Testis (tissue), 3 donors: ENCODE measurements around the gene LIPE. TPM values are rescaled to one million over a fixed set of nuclear protein-coding genes. Genes with fewer than 3 reads are reported as not detected.
A peak's percentile ranks its signal among the peaks of the same experiment; 100 is the strongest.

Source experiments
- DNase-seq: peaks from one replicate; pipeline ENCODE4 v3.0.0-alpha.2; 2019
- H3K27ac ChIP-seq, 2 donors: fragments of 200-600 bp; sonication (generic); one replicate each; pipeline ENCODE4 v1.5.1; 2019
- H3K27me3 ChIP-seq: fragments of 200-600 bp; sonication (generic); one replicate; pipeline ENCODE4 v1.5.1; 2019
- H3K36me3 ChIP-seq: fragments of 200-600 bp; sonication (generic); one replicate; pipeline ENCODE4 v1.5.1; 2017; ENCODE audit warnings: low read depth; ENCODE audit errors: missing control alignments
- H3K4me1 ChIP-seq: fragments of 200-600 bp; sonication (generic); one replicate; pipeline ENCODE4 v1.5.1; 2019
- H3K4me3 ChIP-seq, 2 donors: fragments of 200-600 bp; sonication (generic); one replicate each; pipeline ENCODE4 v1.5.1; 2017 to 2019
- H3K9me3 ChIP-seq: fragments of 200-600 bp; sonication (generic); one replicate; pipeline ENCODE4 v1.5.1; 2017
- POLR2A ChIP-seq: fragments of 450-650 bp; IDR thresholded peaks from one replicate; pipeline ENCODE4 v1.6.1; 2017; ENCODE audit warnings: antibody characterized with exemption, mild to moderate bottlenecking, moderate library complexity
- WGBS, 2 donors: methylation state at CpG; one replicate each; pipeline ENCODE4 v1.1.5; 2018; 5-methylcytosine and 5-hydroxymethylcytosine counted together
- intact Hi-C: fragments of 100-400 bp; cut with DNase I; formaldehyde crosslinking; loops from one replicate; pipeline ENCODE4 v1.15.1; 2023; ENCODE audit warnings: low total_unique reads
- polyA plus RNA-seq: library from polyadenylated mRNA; stranded (reverse); fragments of 350-450 nt; fragmentation: Illumina TruSeq; extraction: RNeasy Lipid Tissue Mini Kit (QIAGEN cat#74804); gene quantifications from one replicate; pipeline ENCODE4 v1.2.3, GENCODE V29; 2014; ENCODE audit warnings: low read depth, low replicate concordance; ENCODE audit not compliant: insufficient read depth
- total RNA-seq, 2 donors: library from RNA; depleted of rRNA; stranded (reverse); fragments of >200 nt; gene quantifications; one replicate each; pipeline ENCODE4 v1.2.3, GENCODE V29; 2016
- TF ChIP-seq, protein P1 (sequence below), 3 experiments: fragments of 450-650 bp in 2 of 3; fragments of 200-600 bp in 1 of 3; sonication (generic) in 1 of 3; IDR thresholded peaks; one replicate each; pipeline ENCODE4 v1.5.1; 2016 to 2019; ENCODE audit warnings: antibody characterized with exemption in 3 of 3, mild to moderate bottlenecking in 2 of 3, moderate library complexity in 1 of 3

LIPE gene
- total and polyA plus RNA-seq, 3 donors from 2014 or later, result 49.2 to 131 (median 73.5) TPM

GRCh38 chr19:42400404-42400803 is 26.8 kb downstream of the LIPE start:
- no peak overlapping the region for H3K27ac ChIP-seq
- no peak overlapping the region for H3K4me3 ChIP-seq
- TF ChIP-seq POLR2A, result no peak
- TF ChIP-seq, protein P1, sequence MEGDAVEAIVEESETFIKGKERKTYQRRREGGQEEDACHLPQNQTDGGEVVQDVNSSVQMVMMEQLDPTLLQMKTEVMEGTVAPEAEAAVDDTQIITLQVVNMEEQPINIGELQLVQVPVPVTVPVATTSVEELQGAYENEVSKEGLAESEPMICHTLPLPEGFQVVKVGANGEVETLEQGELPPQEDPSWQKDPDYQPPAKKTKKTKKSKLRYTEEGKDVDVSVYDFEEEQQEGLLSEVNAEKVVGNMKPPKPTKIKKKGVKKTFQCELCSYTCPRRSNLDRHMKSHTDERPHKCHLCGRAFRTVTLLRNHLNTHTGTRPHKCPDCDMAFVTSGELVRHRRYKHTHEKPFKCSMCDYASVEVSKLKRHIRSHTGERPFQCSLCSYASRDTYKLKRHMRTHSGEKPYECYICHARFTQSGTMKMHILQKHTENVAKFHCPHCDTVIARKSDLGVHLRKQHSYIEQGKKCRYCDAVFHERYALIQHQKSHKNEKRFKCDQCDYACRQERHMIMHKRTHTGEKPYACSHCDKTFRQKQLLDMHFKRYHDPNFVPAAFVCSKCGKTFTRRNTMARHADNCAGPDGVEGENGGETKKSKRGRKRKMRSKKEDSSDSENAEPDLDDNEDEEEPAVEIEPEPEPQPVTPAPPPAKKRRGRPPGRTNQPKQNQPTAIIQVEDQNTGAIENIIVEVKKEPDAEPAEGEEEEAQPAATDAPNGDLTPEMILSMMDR (IDR thresholded peaks at IDR 0.05), result no peak
- H3K4me1 ChIP-seq, result peaks cover 13% of the 10 kb centered on the region
- DNase-seq, result no peak
- H3K27me3 ChIP-seq, result no peaks in the 10 kb centered on the region
- H3K36me3 ChIP-seq, result no peaks in the 10 kb centered on the region
- intact Hi-C loops, result no loop called here
- H3K9me3 ChIP-seq, result no peaks in the 10 kb centered on the region
- 83 to 91% methylated on average over 1 of the region's 1 CpG for WGBS, 2 donors

GRCh38 chr19:42397263-42398166 is 29.7 kb downstream of the LIPE start:
- Histone ChIP-seq H3K4me3 (peak overlapping the region; percentile 48 to 65), H3K27ac (peak overlapping the region; percentile 34 to 74), H3K9me3 (no peaks in the 10 kb centered on the region), H3K36me3 (no peaks in the 10 kb centered on the region), H3K27me3 (no peaks in the 10 kb centered on the region), H3K4me1 (peaks cover 13% of the 10 kb centered on the region)
- 19% methylated on average over 25 of the region's 25 CpGs for WGBS, 2 donors
- TF ChIP-seq, protein P1 (IDR thresholded peaks at IDR 0.05), result no peak
- no peak for TF ChIP-seq POLR2A
- intact Hi-C loops, result no loop called here
- DNase-seq, result no peak

DNA sequence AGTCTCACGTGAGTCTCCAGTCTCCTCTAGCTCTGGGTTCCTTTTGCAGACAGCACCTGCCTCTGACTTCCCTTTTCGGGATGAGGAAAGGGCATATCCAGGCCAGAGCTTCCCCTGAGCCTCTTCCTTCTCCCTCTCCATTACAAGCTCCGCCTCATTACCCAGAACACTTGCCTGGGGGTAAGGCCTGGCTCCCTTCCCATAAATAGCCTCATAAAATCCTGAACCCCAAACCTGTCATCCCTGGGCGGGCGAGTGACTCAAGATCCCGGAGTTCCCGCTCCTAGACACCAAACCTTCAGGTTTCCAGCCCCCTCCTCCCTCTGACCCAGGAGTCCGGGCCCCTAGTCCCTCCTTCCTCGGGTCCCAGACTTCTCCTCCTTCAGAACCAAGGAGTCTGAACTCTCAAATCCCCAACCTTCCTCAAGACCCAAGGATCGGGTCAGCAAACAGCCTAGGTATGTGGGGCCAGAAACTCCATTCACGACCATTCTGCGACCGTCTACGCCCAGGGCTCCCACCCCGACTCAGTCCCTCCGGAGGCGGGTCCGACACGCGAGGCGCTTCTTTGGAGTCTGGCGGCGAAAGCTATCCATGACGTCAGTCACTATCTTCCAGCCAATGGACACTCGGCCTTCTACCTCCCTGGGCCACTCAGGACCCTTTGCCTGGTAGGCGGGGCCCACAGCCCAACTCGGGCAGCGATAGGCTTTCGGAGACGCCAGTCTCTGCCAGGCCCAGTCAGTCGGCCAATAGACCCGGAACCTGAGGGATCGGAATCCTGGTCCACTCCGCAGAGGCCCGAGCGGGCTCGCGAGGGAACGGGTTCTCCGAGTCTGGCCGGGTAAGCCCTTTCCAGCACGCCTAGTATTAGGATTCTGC is 30.6 kb downstream of the LIPE start:
- intact Hi-C loops, result no loop called here
- TF ChIP-seq, protein P1 (IDR thresholded peaks at IDR 0.05), result no peak
- peak; percentile 42 for TF ChIP-seq POLR2A
- DNase-seq, result peak; percentile 98

GRCh38 chr19:42394751-42395150 is 32.4 kb downstream of the LIPE start:
- TF ChIP-seq, protein P1 (IDR thresholded peaks at IDR 0.05), result no peak
- no peak for TF ChIP-seq POLR2A
- intact Hi-C loops, result no loop called here
- no peak for DNase-seq

More for the DNA sequence above, 30.6 kb downstream of the LIPE start:
- Histone ChIP-seq H3K4me3 (peak overlapping the region; percentile 48 to 65), H3K4me1 (peaks cover 13% of the 10 kb centered on the region), H3K27me3 (no peaks in the 10 kb centered on the region), H3K27ac (peak overlapping the region; percentile 34 to 74), H3K9me3 (no peaks in the 10 kb centered on the region), H3K36me3 (no peaks in the 10 kb centered on the region)
- 4 to 5% methylated on average over 25 to 42 of the region's 42 CpGs for WGBS, 2 donors

More at GRCh38 chr19:42394751-42395150, 32.4 kb downstream of the LIPE start:
- Histone ChIP-seq H3K4me3 (no peak overlapping the region), H3K27me3 (no peaks in the 10 kb centered on the region), H3K36me3 (no peaks in the 10 kb centered on the region), H3K4me1 (peaks cover 10% of the 10 kb centered on the region), H3K9me3 (no peaks in the 10 kb centered on the region), H3K27ac (no peak overlapping the region)
- 89% methylated on average over 8 of the region's 8 CpGs for WGBS, 2 donors
